T-helper 22 cell (primary cell): ENCODE data around the gene BCL2L1.
"Not testable (repeated sequence)": the region's sequence is repeated elsewhere in the genome, so short reads cannot be mapped to it uniquely, and the experiment has no call there.

Experiments used
- DNase-seq: peaks from one replicate; pipeline ENCODE4 v3.0.0-alpha.2; 2020; ENCODE audit warnings: low read depth

BCL2L1 gene

GRCh38 chr20:31674895-31675827, 47.5 kb downstream of the BCL2L1 start:
- DNase-seq: peak; percentile 58

- no peak for DNase-seq
These were observed 48.7 kb downstream of the BCL2L1 start for GRCh38 chr20:31673943-31674463.

- no peak for DNase-seq
These were observed 49.2 kb downstream of the BCL2L1 start for GRCh38 chr20:31673435-31673834.

GRCh38 chr20:31671324-31671723, 51.3 kb downstream of the BCL2L1 start:
- DNase-seq: no peak

GRCh38 chr20:31670371-31671228, 52.1 kb downstream of the BCL2L1 start:
- no peak for DNase-seq

- DNase-seq: no peak
These were observed 52.8 kb downstream of the BCL2L1 start for GRCh38 chr20:31669876-31670275.

- DNase-seq: not testable (repeated sequence)
These were observed 53.7 kb downstream of the BCL2L1 start for GRCh38 chr20:31668944-31669343.

GRCh38 chr20:31667315-31668285, 55.1 kb downstream of the BCL2L1 start:
- no peak for DNase-seq

- no peak for DNase-seq
These were observed 56.2 kb downstream of the BCL2L1 start for GRCh38 chr20:31666258-31667042.

GRCh38 chr20:31665753-31666152, 56.9 kb downstream of the BCL2L1 start:
- no peak for DNase-seq

GRCh38 chr20:31664696-31665354, 57.8 kb downstream of the BCL2L1 start:
- DNase-seq: no peak

GRCh38 chr20:31663838-31664695, 58.6 kb downstream of the BCL2L1 start:
- no peak for DNase-seq

GRCh38 chr20:31663524-31663837, 59.2 kb downstream of the BCL2L1 start:
- DNase-seq: no peak

GRCh38 chr20:31662372-31662854, 60.3 kb downstream of the BCL2L1 start:
- DNase-seq: no peak

GRCh38 chr20:31661625-31662371, 60.9 kb downstream of the BCL2L1 start:
- DNase-seq: peak; percentile 51

- no peak for DNase-seq
These were observed 68.1 kb downstream of the BCL2L1 start for GRCh38 chr20:31654534-31654933.

GRCh38 chr20:31653561-31653960, 69.1 kb downstream of the BCL2L1 start:
- DNase-seq: no peak

GRCh38 chr20:31652917-31653396, 69.7 kb downstream of the BCL2L1 start:
- DNase-seq: no peak
